Caco-2 (cell line): ENCODE measurements around the gene MICU1. TPM values are rescaled to one million over a fixed set of nuclear protein-coding genes. Genes with fewer than 3 reads are reported as not detected.

Experiments used
- BruUV-seq: library from RNA; stranded (reverse); fragments of 400-500 nt; replicated peaks from 2 replicates; lab custom pipeline; 2021; lab: Mats Ljungman, UMichigan
- CTCF ChIA-PET: fragments of 300-600 bp; sonication (Branson Sonifier 250); formaldehyde crosslinking; loops from one replicate; lab custom pipeline; 2022; ENCODE audit warnings: antibody characterized with exemption; lab: Charles Lee
- POLR2A ChIA-PET: fragments of 300-600 bp; sonication (Branson Sonifier 250); formaldehyde crosslinking; loops from one replicate; lab custom pipeline; 2022; ENCODE audit warnings: antibody characterized with exemption; lab: Charles Lee
- DNase-seq, 2 experiments: peaks; one replicate each; pipeline versions ENCODE4 v3.0.0 to v3.0.0-alpha.2; 2020 to 2022
- H3K27me3 ChIP-seq: replicated peaks from 2 replicates; pipeline ENCODE4 v1.6.0; 2011; ENCODE audit warnings: low read length; ENCODE audit not compliant: control insufficient read depth, insufficient read depth
- H3K36me3 ChIP-seq: 2 replicates; pipeline ENCODE4 v1.5.1; 2011; ENCODE audit warnings: low read length; ENCODE audit not compliant: control insufficient read depth, insufficient read depth
- H3K4me1 ChIP-seq: fragments of 250-450 bp; sonication (Bioruptor Pico); 2 replicates; pipeline ENCODE4 v1.5.1; 2020; ENCODE audit warnings: mild to moderate bottlenecking
- H3K4me3 ChIP-seq: 2 replicates; pipeline ENCODE4 v1.5.1; 2011; ENCODE audit warnings: low read depth, mild to moderate bottlenecking, control low read depth, low read length
- H3K9me3 ChIP-seq: fragments of 250-450 bp; sonication (Bioruptor Pico); 2 replicates; pipeline ENCODE4 v1.5.1; 2020; ENCODE audit warnings: mild to moderate bottlenecking, moderate library complexity
- H3K27ac Mint-ChIP-seq: one replicate; pipeline ENCODE4 v1.8.0; 2022; ENCODE audit warnings: mixed read lengths; ENCODE audit not compliant: unreplicated experiment
- H3K27me3 Mint-ChIP-seq: one replicate; pipeline ENCODE4 v1.8.0; 2022; ENCODE audit warnings: mixed read lengths; ENCODE audit not compliant: insufficient read depth, unreplicated experiment
- H3K36me3 Mint-ChIP-seq: one replicate; pipeline ENCODE4 v1.8.0; 2022; ENCODE audit warnings: mild to moderate bottlenecking, mixed read lengths; ENCODE audit not compliant: insufficient read depth, unreplicated experiment
- H3K4me1 Mint-ChIP-seq: one replicate; pipeline ENCODE4 v1.8.0; 2022; ENCODE audit warnings: low read depth, mixed read lengths; ENCODE audit not compliant: unreplicated experiment
- H3K4me3 Mint-ChIP-seq: one replicate; pipeline ENCODE4 v1.8.0; 2022; ENCODE audit warnings: mild to moderate bottlenecking, moderate library complexity, mixed read lengths; ENCODE audit not compliant: unreplicated experiment
- H3K9me3 Mint-ChIP-seq: one replicate; pipeline ENCODE4 v1.8.0; 2022; ENCODE audit warnings: mixed read lengths; ENCODE audit not compliant: unreplicated experiment
- intact Hi-C: fragments of 100-400 bp; cut with micrococcal nuclease; formaldehyde crosslinking; loops from one replicate; pipeline ENCODE4 v1.10.0; 2022; ENCODE audit not compliant: unreplicated experiment
- total RNA-seq: library from RNA; stranded (reverse); gene quantifications from 2 replicates; pipeline ENCODE4 v1.2.3, GENCODE V29; 2022
- TF ChIP-seq, protein P1 (sequence below), 2 experiments: fragments of 200-600 bp in 1 of 2; IDR thresholded peaks; 1 replicate in 1 of 2; 2 replicates in 1 of 2; pipeline versions ENCODE4 v1.5.1 to v1.8.0; 2011 to 2022; ENCODE audit warnings: antibody characterized with exemption in 1 of 2, control low read depth in 1 of 2, inconsistent platforms in 1 of 2, low read depth in 1 of 2, low read length in 1 of 2, mild to moderate bottlenecking in 1 of 2, moderate library complexity in 1 of 2; ENCODE audit not compliant: insufficient read depth in 1 of 2, severe bottlenecking in 1 of 2, unreplicated experiment in 1 of 2

MICU1 gene
- total RNA-seq, 1 experiment from 2014 or later, result 83.2 TPM

DNA sequence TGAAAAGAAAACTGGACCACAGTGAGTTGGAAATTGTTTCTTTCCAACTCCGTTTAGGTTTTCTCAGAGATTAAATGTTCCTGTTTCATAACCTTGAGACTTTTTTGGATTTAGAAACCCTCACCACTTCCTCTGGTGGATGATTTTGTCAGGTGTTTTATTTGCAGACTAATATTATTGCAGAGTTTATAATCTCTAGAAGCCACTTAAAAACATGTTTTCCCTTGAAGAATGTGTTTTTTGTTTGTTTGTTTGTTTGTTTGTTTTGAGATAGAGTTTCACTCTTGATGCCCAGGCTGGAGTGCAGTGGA lies 520 bp upstream of the MICU1 start:
- H3K4me3 Mint-ChIP-seq, result peak overlapping the region; percentile 75
- TF ChIP-seq, protein P1, sequence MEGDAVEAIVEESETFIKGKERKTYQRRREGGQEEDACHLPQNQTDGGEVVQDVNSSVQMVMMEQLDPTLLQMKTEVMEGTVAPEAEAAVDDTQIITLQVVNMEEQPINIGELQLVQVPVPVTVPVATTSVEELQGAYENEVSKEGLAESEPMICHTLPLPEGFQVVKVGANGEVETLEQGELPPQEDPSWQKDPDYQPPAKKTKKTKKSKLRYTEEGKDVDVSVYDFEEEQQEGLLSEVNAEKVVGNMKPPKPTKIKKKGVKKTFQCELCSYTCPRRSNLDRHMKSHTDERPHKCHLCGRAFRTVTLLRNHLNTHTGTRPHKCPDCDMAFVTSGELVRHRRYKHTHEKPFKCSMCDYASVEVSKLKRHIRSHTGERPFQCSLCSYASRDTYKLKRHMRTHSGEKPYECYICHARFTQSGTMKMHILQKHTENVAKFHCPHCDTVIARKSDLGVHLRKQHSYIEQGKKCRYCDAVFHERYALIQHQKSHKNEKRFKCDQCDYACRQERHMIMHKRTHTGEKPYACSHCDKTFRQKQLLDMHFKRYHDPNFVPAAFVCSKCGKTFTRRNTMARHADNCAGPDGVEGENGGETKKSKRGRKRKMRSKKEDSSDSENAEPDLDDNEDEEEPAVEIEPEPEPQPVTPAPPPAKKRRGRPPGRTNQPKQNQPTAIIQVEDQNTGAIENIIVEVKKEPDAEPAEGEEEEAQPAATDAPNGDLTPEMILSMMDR (IDR thresholded peaks at IDR 0.05; ENCODE audit: insufficient read depth in 1 of 2, low read depth in 1 of 2, low read length in 1 of 2, severe bottlenecking in 1 of 2, unreplicated experiment in 1 of 2), result no peak
- CTCF ChIA-PET, result interaction anchor here (0.7 to 0.8 kb wide), 2 partner anchors 58 to 1136 kb away, joined by 3 read pairs; no protein-coding TSS in a partner anchor
- Histone ChIP-seq H3K4me3 (peak overlapping the region; percentile 29), H3K4me1 (peaks cover 13% of the 10 kb centered on the region; the same call in 1 of the 2 replicates), H3K36me3 (no peaks in the 10 kb centered on the region), H3K27me3 (no peaks in the 10 kb centered on the region), H3K9me3 (no peaks in the 10 kb centered on the region)
- intact Hi-C loops, result loop anchor here (1.0 to 5.0 kb wide), 2 partner anchors 66 to 264 kb away; partner anchors contain the start of gene MCU
- no peaks in the 10 kb centered on the region for H3K9me3 Mint-ChIP-seq
- H3K36me3 Mint-ChIP-seq, result peaks cover 6% of the 10 kb centered on the region
- peak overlapping the region; percentile 80 for H3K27ac Mint-ChIP-seq
- H3K27me3 Mint-ChIP-seq, result no peaks in the 10 kb centered on the region
- BruUV-seq, result TSS peak; percentile 90
- peaks cover 8% of the 10 kb centered on the region for H3K4me1 Mint-ChIP-seq
- DNase-seq, result no peak
- POLR2A ChIA-PET, result interaction anchor here (0.5 to 1.3 kb wide), 12 partner anchors 20 to 643 kb away, joined by 3 to 26 read pairs (median 4); partner anchors contain the start of genes DNAJB12, MCU, NUDT13 and PLA2G12B

DNA sequence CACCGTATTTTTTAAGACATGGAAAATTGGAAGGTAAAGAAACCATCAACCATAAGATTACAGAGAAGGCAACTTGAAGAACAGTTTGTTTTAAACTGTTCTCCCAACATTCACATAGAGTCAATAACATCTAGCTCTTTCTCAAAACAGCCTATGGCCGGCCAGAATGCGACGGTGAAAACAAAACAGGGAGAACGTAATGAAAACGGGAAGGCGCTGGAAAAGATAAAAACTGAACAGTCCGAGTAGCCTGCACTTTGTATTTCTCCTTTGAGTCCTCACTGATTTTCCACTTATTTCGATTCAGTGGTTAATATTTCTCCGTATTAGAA lies 637 bp downstream of the MICU1 start:
- Histone ChIP-seq H3K4me3 (peak overlapping the region; percentile 59), H3K4me1 (peaks cover 13% of the 10 kb centered on the region; the same call in 1 of the 2 replicates), H3K36me3 (no peaks in the 10 kb centered on the region), H3K9me3 (no peaks in the 10 kb centered on the region), H3K27me3 (no peaks in the 10 kb centered on the region)
- CTCF ChIA-PET, result no interaction called here
- TF ChIP-seq, protein P1 (IDR thresholded peaks at IDR 0.05; ENCODE audit: insufficient read depth in 1 of 2, low read depth in 1 of 2, low read length in 1 of 2, severe bottlenecking in 1 of 2, unreplicated experiment in 1 of 2), result no peak
- POLR2A ChIA-PET, result interaction anchor here (0.5 to 1.3 kb wide), 4 partner anchors 21 to 409 kb away, joined by 3 to 26 read pairs (median 6); no protein-coding TSS in a partner anchor
- H3K4me1 Mint-ChIP-seq, result peaks cover 8% of the 10 kb centered on the region
- no peaks in the 10 kb centered on the region for H3K27me3 Mint-ChIP-seq
- H3K27ac Mint-ChIP-seq, result peak overlapping the region; percentile 80
- intact Hi-C loops, result loop anchor here (5.0 kb wide), 1 partner anchor 263 kb away; no protein-coding TSS in a partner anchor
- BruUV-seq, result no TSS peak
- no peaks in the 10 kb centered on the region for H3K9me3 Mint-ChIP-seq
- DNase-seq, result no peak
- H3K4me3 Mint-ChIP-seq, result peak overlapping the region; percentile 75
- H3K36me3 Mint-ChIP-seq, result peaks cover 6% of the 10 kb centered on the region

DNA sequence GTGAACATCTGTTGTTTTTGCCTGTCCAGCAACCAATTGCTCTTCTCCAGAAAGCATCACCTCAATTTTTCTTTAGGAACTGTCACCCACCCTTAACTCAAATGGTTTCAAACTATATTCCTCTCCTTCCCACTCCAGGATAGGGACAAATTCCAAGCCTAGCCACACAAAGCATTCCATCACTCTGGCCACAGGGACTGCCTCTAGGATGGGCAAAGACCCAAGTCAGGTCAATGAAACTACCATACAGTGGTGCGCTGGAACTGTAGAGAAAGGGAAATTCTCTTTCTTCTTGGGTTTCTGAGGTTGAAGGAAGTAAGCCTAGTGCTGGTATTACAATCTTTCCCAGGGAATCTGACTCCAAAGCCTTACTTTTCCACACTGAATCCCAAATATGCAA lies 3.6 kb downstream of the MICU1 start:
- no peak overlapping the region for H3K4me3 Mint-ChIP-seq
- BruUV-seq, result no TSS peak
- H3K27ac Mint-ChIP-seq, result no peak overlapping the region
- no peaks in the 10 kb centered on the region for H3K27me3 Mint-ChIP-seq
- H3K27me3 ChIP-seq, result no peaks in the 10 kb centered on the region
- peaks cover 8% of the 10 kb centered on the region for H3K4me1 Mint-ChIP-seq
- TF ChIP-seq, protein P1 (IDR thresholded peaks at IDR 0.05; ENCODE audit: insufficient read depth in 1 of 2, low read depth in 1 of 2, low read length in 1 of 2, severe bottlenecking in 1 of 2, unreplicated experiment in 1 of 2), result no peak
- no peak for DNase-seq
- peaks cover 6% of the 10 kb centered on the region for H3K36me3 Mint-ChIP-seq
- no peaks in the 10 kb centered on the region for H3K36me3 ChIP-seq
- H3K9me3 Mint-ChIP-seq, result no peaks in the 10 kb centered on the region
- ChIA-PET CTCF (no interaction called here), POLR2A (no interaction called here)
- peaks cover 13% of the 10 kb centered on the region; the same call in 1 of the 2 replicates for H3K4me1 ChIP-seq
- H3K9me3 ChIP-seq, result no peaks in the 10 kb centered on the region
- no peak overlapping the region for H3K4me3 ChIP-seq
- intact Hi-C loops, result no loop called here
